NCI-H1436 treated with DMSO at 0.1 percent for 48 hours (cell line): ENCODE results near the gene ZDHHC19.
"Not testable (repeated sequence)": the region's sequence is repeated elsewhere in the genome, so short reads cannot be mapped to it uniquely, and the experiment has no call there.

Experiments
- DNase-seq: peaks from one replicate; lab custom pipeline; 2025; lab: John Stamatoyannopoulos, UW

The ZDHHC19 gene

GRCh38 chr3:196203846-196204245, 7.4 kb downstream of the ZDHHC19 start:
- DNase-seq = no peak

GRCh38 chr3:196202516-196202970, 8.7 kb downstream of the ZDHHC19 start:
- DNase-seq = no peak

- no peak for DNase-seq
Measured at GRCh38 chr3:196198771-196199753, 12.1 kb downstream of the ZDHHC19 start.

- DNase-seq = no peak
Measured at GRCh38 chr3:196198081-196198675, 13.0 kb downstream of the ZDHHC19 start.

GRCh38 chr3:196197524-196197923, 13.7 kb downstream of the ZDHHC19 start:
- DNase-seq = no peak

GRCh38 chr3:196195664-196196265, 15.4 kb downstream of the ZDHHC19 start:
- no peak for DNase-seq

GRCh38 chr3:196194542-196194915, 16.7 kb downstream of the ZDHHC19 start:
- DNase-seq = no peak

GRCh38 chr3:196193736-196194541, 17.3 kb downstream of the ZDHHC19 start:
- no peak for DNase-seq

GRCh38 chr3:196193133-196193735, 18.0 kb downstream of the ZDHHC19 start:
- no peak for DNase-seq

- DNase-seq = no peak
Measured at GRCh38 chr3:196192524-196193051, 18.6 kb downstream of the ZDHHC19 start.

GRCh38 chr3:196192036-196192523, 19.1 kb downstream of the ZDHHC19 start:
- no peak for DNase-seq

GRCh38 chr3:196189566-196190347, 21.4 kb downstream of the ZDHHC19 start:
- no peak for DNase-seq

GRCh38 chr3:196186651-196187573, 24.3 kb downstream of the ZDHHC19 start:
- DNase-seq = peak; percentile 60

GRCh38 chr3:196184881-196185280, 26.3 kb downstream of the ZDHHC19 start:
- DNase-seq = no peak

- not testable (repeated sequence) for DNase-seq
Measured at GRCh38 chr3:196184169-196184432, 27.1 kb downstream of the ZDHHC19 start.

- peak; percentile 89 for DNase-seq
Measured at GRCh38 chr3:196181127-196181546, 30.1 kb downstream of the ZDHHC19 start.

GRCh38 chr3:196180346-196180745, 30.9 kb downstream of the ZDHHC19 start:
- DNase-seq = no peak

- peak; percentile 97 for DNase-seq
Measured at GRCh38 chr3:196179380-196180308, 31.6 kb downstream of the ZDHHC19 start.
